Neural cell (in vitro differentiated cells): Measurements from ENCODE around the gene ZBTB32.

Source experiments
- CTCF ChIP-seq: fragments of 450-650 bp; IDR thresholded peaks from 2 replicates; pipeline ENCODE4 v1.5.1; 2014; ENCODE audit warnings: antibody characterized with exemption, mild to moderate bottlenecking, moderate library complexity; ENCODE audit not compliant: poor library complexity, severe bottlenecking
- EP300 ChIP-seq: fragments of 450-650 bp; conservative IDR thresholded peaks from 2 replicates; pipeline ENCODE4 v1.6.1; 2014; ENCODE audit warnings: antibody characterized with exemption, mild to moderate bottlenecking, moderate library complexity; ENCODE audit not compliant: poor library complexity, severe bottlenecking
- EZH2 ChIP-seq: fragments of 200-600, 300-800 bp; shearing (Covaris generic), sonication (generic); IDR thresholded peaks from 2 replicates; pipeline ENCODE4 v1.6.1; 2014; ENCODE audit warnings: antibody characterized with exemption, low read length, borderline replicate concordance, mild to moderate bottlenecking; ENCODE audit not compliant: insufficient read depth, poor library complexity, severe bottlenecking
- SMC3 ChIP-seq: fragments of 450-650 bp; conservative IDR thresholded peaks from 2 replicates; pipeline ENCODE4 v1.6.1; 2014; ENCODE audit warnings: antibody characterized with exemption, mild to moderate bottlenecking, moderate library complexity; ENCODE audit not compliant: poor library complexity

- no peak for TF ChIP-seq CTCF
- TF ChIP-seq EP300, result no peak
- TF ChIP-seq EZH2, result no peak
- TF ChIP-seq SMC3, result no peak
Measured at GRCh38 chr19:35720163-35720524, 15.8 kb downstream of the ZBTB32 start.
